ENCODE data around the gene TAF15. TPM values are rescaled to one million over a fixed set of nuclear protein-coding genes. Genes with fewer than 3 reads are reported as not detected.

The TAF15 gene
- total and polyA plus RNA-seq, 10 of the 15 experiments (the other 5 are each of a cell fraction or from before 2014, with no cell fraction given) = 9.5 to 259 (median 40.4) TPM

GRCh38 chr17:35791681-35792350 lies 17.5 kb upstream of the TAF15 start (continued):
- no peak for TF ChIP-seq CHD1 (IDR thresholded peaks at IDR 0.05; ENCODE audit: low read depth, low read length)

DNA sequence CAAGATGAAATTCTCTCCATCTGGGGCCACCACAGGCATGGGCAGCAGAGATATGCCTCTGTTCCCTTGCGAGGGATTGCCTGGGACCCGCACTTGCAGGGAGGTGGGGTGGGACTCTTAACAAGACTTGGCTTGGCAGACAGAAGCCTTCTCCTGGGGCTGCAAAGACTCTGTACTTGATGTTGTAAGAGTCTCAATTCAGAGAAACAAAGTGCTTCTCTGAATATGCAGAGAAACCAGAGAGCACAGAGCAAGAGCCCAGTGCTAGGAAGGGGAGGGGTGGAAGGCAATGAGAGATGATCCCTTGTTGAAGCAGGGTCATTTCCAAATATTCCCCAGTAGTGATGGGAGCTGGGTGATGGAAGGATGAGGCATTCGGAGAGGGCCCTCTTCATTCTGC lies 16.0 kb upstream of the TAF15 start:
- ATAC-seq (no peak), DNase-seq (ENCODE audit: low read depth, low spot score) (no peak), FAIRE-seq (no peak)
- Histone ChIP-seq H2AFZ (ENCODE audit: control insufficient read depth, low read depth, low read length) (no peak overlapping the region), H4K20me1 (ENCODE audit: control insufficient read depth, insufficient read depth) (no peaks in the 10 kb centered on the region; the same call in 1 of the 2 replicates), H3K9ac (ENCODE audit: control insufficient read depth, insufficient read depth, low read length) (no peak overlapping the region), H3K9me3 (replicated peaks; ENCODE audit: control insufficient read depth, insufficient read depth, low read length) (no peaks in the 10 kb centered on the region), H3K4me2 (ENCODE audit: control insufficient read depth, insufficient read depth) (no peak overlapping the region), H3K4me3 (no peak overlapping the region), H3K27ac (ENCODE audit: control insufficient read depth, insufficient read depth) (no peak overlapping the region), H3K4me1 (ENCODE audit: control insufficient read depth, insufficient read depth, low read length) (peaks cover 4% of the 10 kb centered on the region), H3K27me3 (replicated peaks in 1 of 2; ENCODE audit: control insufficient read depth in 2 of 2, insufficient read depth in 2 of 2, low read length in 1 of 2) (peaks cover 10 to 19% of the 10 kb centered on the region in 2 experiments), H3K36me3 (ENCODE audit: control insufficient read depth in 2 of 2, insufficient read depth in 2 of 2, low read length in 1 of 2) (no peaks in the 10 kb centered on the region), H3K79me2 (ENCODE audit: control insufficient read depth, insufficient read depth, low read length) (no peaks in the 10 kb centered on the region)
- 85% methylated on average over 3 of the region's 3 CpGs for WGBS (ENCODE audit: insufficient coverage, insufficient replicate concordance, low lambda C conversion rate, missing lambda C conversion rate)
- in situ Hi-C loops (cut with MboI) (no loop called here), intact Hi-C loops (cut with micrococcal nuclease; ENCODE audit: unreplicated experiment) (no loop called here)
- ChIA-PET SMC1A (ENCODE audit: uncharacterized antibody, unreplicated experiment) (no interaction called here), CTCF (interaction anchor here (0.7 to 2.0 kb wide), 4 partner anchors 12 to 29 kb away, joined by 3 to 9 read pairs (median 6); no protein-coding TSS in a partner anchor), RAD21 (ENCODE audit: unreplicated experiment) (no interaction called here), POLR2A (no interaction called here)
- no peak for TF ChIP-seq RUNX3 (IDR thresholded peaks at IDR 0.05; ENCODE audit: low read length)
- TF ChIP-seq POLR2AphosphoS5 (IDR thresholded peaks at IDR 0.05; ENCODE audit: low read length) = no peak
- no peak for TF ChIP-seq KDM1A (IDR thresholded peaks at IDR 0.05; ENCODE audit: borderline replicate concordance)
- TF ChIP-seq ZNF207 (IDR thresholded peaks at IDR 0.05; ENCODE audit: borderline replicate concordance) = no peak
- TF ChIP-seq EED (IDR thresholded peaks at IDR 0.05; ENCODE audit: low read depth) = no peak
- TF ChIP-seq ZNF24 (IDR thresholded peaks at IDR 0.05) = no peak
- TF ChIP-seq SKIL (IDR thresholded peaks at IDR 0.05; ENCODE audit: low read depth, poor library complexity, severe bottlenecking) = no peak
- no peak for TF ChIP-seq ESRRA (IDR thresholded peaks at IDR 0.05; ENCODE audit: low read length)
- no TSS peak for BruUV-seq (replicated peaks)

All from GM12878 (cell line).